Measurements from ENCODE around the gene SMYD2. TPM values are rescaled to one million over a fixed set of nuclear protein-coding genes. Genes with fewer than 3 reads are reported as not detected.

Gene SMYD2
- total RNA-seq, 1 donor from 2014 or later: 445 TPM

DNA sequence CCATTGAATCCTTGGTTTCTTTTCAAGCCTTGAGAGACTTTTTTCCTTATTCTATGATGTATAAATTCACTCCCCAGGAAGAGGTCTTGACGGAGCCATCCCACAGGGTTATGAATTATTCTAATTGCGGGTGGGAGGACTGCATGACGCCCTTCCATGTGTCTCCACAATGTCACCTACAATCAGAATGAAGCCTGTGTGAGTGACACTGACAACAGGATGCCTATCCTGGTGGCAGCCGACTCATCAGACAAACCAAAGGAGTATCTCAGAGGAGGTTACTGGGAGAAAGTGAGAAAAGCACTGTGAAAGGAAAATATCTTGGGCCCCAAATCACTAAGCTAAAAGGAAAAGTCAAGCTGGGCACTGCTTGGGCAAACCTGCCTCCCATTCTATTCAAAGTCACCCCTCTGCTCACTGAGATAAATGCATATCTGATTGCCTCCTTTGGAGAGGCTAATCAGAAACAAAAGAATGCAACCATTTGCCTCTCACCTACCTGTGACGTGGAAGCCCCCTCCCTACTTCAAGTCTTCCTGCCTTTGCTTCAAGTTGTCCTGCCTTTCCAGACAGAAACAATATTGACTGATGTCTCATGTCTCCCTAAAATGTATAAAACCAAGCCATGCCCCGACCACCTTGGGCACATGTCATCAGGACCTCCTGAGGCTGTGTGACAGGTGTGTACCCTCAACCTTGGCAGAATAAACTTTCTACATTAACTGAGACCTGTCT lies 98.4 kb downstream of the SMYD2 start:
- intact Hi-C loops (cut with DNase I): no loop called here
- no peak for DNase-seq (ENCODE audit: low spot score)

- intact Hi-C loops (cut with DNase I): no loop called here
These were observed 99.4 kb downstream of the SMYD2 start for GRCh38 chr1:214380396-214380795.

GRCh38 chr1:214380986-214381695 lies 100.2 kb downstream of the SMYD2 start:
- intact Hi-C loops (cut with DNase I): no loop called here
- no peak for DNase-seq (ENCODE audit: low spot score)

More at GRCh38 chr1:214380396-214380795, 99.4 kb downstream of the SMYD2 start:
- no peak for DNase-seq (ENCODE audit: low spot score)

DNA sequence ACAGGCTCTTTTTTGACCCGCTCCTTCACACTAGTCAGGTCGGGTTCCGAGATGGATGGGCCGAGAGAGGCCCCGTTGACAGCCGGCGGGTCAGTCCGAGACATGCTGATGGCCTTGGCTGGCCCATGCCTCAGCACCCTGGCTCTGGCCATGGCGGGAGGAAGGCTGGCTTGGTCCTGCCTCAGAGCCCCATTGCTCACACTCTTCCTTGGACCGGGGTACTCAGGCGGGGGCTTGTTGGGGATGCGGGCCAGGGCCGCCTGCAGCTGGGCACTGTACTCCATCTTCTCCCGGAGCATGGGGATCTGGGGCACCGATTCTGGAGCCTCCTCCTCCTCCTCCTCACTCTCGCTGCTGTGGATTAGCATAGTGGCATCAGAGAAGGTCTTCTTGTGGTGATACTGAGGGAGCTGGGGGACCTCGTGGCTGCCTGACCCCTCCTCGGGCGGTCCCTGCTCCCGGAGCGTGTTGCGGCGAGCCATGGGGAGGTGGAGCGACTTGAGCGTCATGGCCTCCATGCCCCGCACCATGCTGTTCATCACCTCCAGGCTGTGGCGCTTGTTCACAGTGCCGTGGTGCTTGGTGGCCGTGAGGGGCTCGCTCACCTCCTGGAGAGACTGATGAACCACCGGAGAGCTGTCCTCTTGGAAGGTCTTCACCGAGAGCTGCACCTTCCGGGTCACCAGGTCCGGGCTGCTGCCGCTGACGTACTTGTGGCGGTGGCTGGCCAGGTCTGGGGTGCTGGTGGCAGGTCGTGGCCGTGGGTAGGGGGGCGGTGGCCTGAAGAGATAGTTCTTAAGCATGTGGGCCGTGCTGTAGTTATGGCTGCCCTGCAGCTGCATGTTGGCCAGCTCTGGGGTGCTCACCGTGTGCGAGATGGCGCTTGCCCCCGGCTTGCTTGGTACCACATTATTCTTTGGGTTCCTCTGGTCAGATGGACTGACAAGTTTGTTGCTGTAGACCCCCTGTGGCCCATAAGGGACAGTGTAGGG lies 102.7 kb downstream of the SMYD2 start:
- DNase-seq (ENCODE audit: low spot score): no peak
- intact Hi-C loops (cut with DNase I): no loop called here

DNA sequence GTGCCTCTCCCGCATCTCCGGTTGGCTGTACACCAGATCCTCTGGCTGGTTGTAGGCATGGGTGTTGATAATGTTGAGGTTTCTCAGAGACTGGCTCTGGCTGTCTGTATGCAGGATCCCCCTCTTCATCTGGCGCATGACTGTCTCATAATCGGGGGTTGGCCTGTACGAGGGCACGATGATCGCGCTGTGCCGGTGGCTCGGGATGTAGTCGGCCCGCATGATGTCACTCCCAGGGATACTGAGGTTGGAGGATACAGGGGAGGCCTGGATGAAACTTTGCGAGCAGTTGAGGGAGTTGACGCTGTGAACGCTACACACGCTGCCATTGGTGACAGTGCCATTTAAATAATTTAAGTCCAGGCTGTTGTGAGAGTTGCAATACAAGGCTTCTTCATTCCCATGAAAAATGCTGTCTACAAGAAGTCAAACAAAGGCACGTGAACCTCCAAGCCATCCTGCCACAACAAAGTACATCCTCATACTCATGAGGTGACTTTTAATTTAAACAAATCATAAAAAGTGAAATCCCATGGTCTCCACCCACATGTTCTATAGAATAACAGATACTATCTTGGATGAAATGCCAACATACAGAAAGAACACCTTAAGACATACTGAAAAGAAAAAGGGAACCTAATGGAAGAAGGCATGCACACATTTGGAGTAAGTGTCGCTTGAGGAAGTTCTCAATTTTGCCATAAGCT lies 103.6 kb downstream of the SMYD2 start:
- intact Hi-C loops (cut with DNase I): loop anchor here (5.0 kb wide), 1 partner anchor 203 kb away; no protein-coding TSS in a partner anchor
- no peak for DNase-seq (ENCODE audit: low spot score)

- intact Hi-C loops (cut with DNase I): loop anchor here (5.0 kb wide), 1 partner anchor 202 kb away; no protein-coding TSS in a partner anchor
These were observed 104.5 kb downstream of the SMYD2 start for GRCh38 chr1:214385428-214385827.

DNA sequence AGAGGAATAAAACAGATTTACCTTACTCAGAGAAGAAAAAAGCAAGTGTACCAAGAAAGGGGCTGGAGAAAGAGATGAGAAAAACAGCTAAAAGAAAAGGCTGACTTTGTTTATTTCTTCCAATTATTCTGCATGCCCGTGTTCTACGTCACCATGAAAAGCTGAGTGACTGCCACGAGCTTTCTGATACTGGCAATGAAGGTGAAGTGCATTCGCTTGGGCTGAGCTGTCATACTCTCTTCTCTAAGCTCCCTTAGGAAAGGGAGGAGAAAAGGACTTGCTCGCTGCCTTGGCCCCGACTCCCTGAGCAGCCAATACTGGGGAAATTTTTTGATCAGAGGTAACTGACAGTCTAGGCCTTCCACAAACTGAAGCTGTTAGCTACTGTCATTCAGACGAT lies 105.4 kb downstream of the SMYD2 start:
- intact Hi-C loops (cut with DNase I): loop anchor here (5.0 kb wide), 1 partner anchor 201 kb away; no protein-coding TSS in a partner anchor

More at GRCh38 chr1:214385428-214385827, 104.5 kb downstream of the SMYD2 start:
- DNase-seq (ENCODE audit: low spot score): no peak

More for the DNA sequence above, 105.4 kb downstream of the SMYD2 start:
- no peak for DNase-seq (ENCODE audit: low spot score)
